Left ventricle myocardium inferior (tissue), 1 donor: ENCODE measurements around the gene ZNF414. TPM values are rescaled to one million over a fixed set of nuclear protein-coding genes. Genes with fewer than 3 reads are reported as not detected.

Experiments used
- DNase-seq: peaks from one replicate; pipeline ENCODE4 v3.0.0-alpha.2; 2020
- H3K27ac ChIP-seq: fragments of 200-600 bp; replicated peaks from 2 replicates; pipeline ENCODE4 v1.8.0; 2021
- H3K27me3 ChIP-seq: fragments of 200-600 bp; 2 replicates; pipeline ENCODE4 v1.8.0; 2021; ENCODE audit warnings: low read depth
- H3K36me3 ChIP-seq: fragments of 200-600 bp; 2 replicates; pipeline ENCODE4 v1.8.0; 2021
- H3K4me1 ChIP-seq: fragments of 200-600 bp; 2 replicates; pipeline ENCODE4 v1.8.0; 2021
- H3K4me3 ChIP-seq: fragments of 200-600 bp; 2 replicates; pipeline ENCODE4 v1.8.0; 2021; ENCODE audit warnings: mild to moderate bottlenecking, moderate library complexity
- H3K9me3 ChIP-seq: fragments of 200-600 bp; replicated peaks from 2 replicates; pipeline ENCODE4 v1.8.0; 2021
- intact Hi-C: fragments of 100-400 bp; cut with micrococcal nuclease; formaldehyde crosslinking; loops from one replicate; pipeline ENCODE4 v1.11.0; 2022
- total RNA-seq: library from RNA; stranded (reverse); fragmentation: NEBNext Ultra II Directional; extraction: Animal tissue kit (Norgen Biotek cat#: 25700); gene quantifications from one replicate; pipeline ENCODE4 v1.2.1, GENCODE V29; 2021
- TF ChIP-seq, protein P1 (sequence below): fragments of 200-600 bp; IDR thresholded peaks from 2 replicates; pipeline ENCODE4 v1.8.0; 2021; ENCODE audit warnings: antibody characterized with exemption, mild to moderate bottlenecking, borderline replicate concordance
- donor health status: DM: no; HTN: yes; CAD: no; lungs with severe emphysema.

ZNF414 gene
- total RNA-seq, 1 donor from 2014 or later: 17.0 TPM

DNA sequence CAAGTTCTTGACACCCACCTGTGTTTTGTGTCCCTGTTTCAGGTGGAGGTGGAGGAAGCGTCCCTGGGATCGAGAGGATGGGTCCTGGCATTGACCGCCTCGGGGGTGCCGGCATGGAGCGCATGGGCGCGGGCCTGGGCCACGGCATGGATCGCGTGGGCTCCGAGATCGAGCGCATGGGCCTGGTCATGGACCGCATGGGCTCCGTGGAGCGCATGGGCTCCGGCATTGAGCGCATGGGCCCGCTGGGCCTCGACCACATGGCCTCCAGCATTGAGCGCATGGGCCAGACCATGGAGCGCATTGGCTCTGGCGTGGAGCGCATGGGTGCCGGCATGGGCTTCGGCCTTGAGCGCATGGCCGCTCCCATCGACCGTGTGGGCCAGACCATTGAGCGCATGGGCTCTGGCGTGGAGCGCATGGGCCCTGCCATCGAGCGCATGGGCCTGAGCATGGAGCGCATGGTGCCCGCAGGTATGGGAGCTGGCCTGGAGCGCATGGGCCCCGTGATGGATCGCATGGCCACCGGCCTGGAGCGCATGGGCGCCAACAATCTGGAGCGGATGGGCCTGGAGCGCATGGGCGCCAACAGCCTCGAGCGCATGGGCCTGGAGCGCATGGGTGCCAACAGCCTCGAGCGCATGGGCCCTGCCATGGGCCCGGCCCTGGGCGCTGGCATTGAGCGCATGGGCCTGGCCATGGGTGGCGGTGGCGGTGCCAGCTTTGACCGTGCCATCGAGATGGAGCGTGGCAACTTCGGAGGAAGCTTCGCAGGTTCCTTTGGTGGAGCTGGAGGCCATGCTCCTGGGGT is 28.2 kb downstream of the ZNF414 start:
- Histone ChIP-seq H3K4me3 (no peak overlapping the region), H3K27ac (no peak overlapping the region), H3K4me1 (peaks cover 32% of the 10 kb centered on the region), H3K36me3 (peaks cover 71% of the 10 kb centered on the region), H3K9me3 (no peaks in the 10 kb centered on the region), H3K27me3 (no peaks in the 10 kb centered on the region)
- TF ChIP-seq, protein P1, sequence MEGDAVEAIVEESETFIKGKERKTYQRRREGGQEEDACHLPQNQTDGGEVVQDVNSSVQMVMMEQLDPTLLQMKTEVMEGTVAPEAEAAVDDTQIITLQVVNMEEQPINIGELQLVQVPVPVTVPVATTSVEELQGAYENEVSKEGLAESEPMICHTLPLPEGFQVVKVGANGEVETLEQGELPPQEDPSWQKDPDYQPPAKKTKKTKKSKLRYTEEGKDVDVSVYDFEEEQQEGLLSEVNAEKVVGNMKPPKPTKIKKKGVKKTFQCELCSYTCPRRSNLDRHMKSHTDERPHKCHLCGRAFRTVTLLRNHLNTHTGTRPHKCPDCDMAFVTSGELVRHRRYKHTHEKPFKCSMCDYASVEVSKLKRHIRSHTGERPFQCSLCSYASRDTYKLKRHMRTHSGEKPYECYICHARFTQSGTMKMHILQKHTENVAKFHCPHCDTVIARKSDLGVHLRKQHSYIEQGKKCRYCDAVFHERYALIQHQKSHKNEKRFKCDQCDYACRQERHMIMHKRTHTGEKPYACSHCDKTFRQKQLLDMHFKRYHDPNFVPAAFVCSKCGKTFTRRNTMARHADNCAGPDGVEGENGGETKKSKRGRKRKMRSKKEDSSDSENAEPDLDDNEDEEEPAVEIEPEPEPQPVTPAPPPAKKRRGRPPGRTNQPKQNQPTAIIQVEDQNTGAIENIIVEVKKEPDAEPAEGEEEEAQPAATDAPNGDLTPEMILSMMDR: no peak
- DNase-seq: no peak
- intact Hi-C loops: no loop called here

DNA sequence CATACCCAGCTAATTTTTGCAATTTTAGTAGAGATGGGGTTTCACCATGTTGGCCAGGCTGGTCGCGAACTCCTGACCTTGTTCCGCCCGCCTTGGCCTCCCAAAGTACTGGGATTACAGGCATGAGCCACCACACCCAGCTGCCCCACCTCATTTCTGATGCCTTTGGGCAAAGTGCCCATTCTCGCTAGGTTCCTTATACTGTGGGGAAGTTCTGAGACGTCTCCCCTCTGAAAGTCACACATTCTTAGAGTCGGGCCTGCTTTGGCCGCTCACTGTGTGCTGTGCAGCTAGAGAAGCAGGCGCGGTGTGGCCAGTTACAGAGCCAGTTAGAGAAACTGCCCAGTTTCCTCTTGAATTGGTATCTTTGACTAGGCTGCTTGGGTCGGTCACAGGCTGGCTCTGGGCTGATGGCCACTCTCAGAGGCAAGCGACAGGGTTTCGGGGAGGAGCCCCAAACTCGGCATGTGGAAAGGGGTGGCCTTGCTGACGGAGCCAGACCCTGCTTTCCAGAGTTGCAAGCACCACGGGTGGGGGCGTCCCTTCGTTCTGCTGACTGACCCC is 29.6 kb downstream of the ZNF414 start:
- Histone ChIP-seq H3K4me3 (no peak overlapping the region), H3K4me1 (peaks cover 40% of the 10 kb centered on the region), H3K27me3 (no peaks in the 10 kb centered on the region), H3K36me3 (peaks cover 72% of the 10 kb centered on the region), H3K9me3 (no peaks in the 10 kb centered on the region), H3K27ac (no peak overlapping the region)
- intact Hi-C loops: no loop called here
- TF ChIP-seq, protein P1: no peak
- DNase-seq: peak; percentile 46

GRCh38 chr19:8483165-8483564 is 30.8 kb downstream of the ZNF414 start:
- H3K36me3 ChIP-seq: peaks cover 65% of the 10 kb centered on the region
- TF ChIP-seq, protein P1: no peak
- DNase-seq: no peak

GRCh38 chr19:8482696-8483095 is 31.3 kb downstream of the ZNF414 start:
- Histone ChIP-seq H3K27ac (no peak overlapping the region), H3K4me1 (peaks cover 57% of the 10 kb centered on the region), H3K27me3 (no peaks in the 10 kb centered on the region), H3K4me3 (no peak overlapping the region), H3K9me3 (no peaks in the 10 kb centered on the region), H3K36me3 (peaks cover 65% of the 10 kb centered on the region)
- intact Hi-C loops: no loop called here
- TF ChIP-seq, protein P1: no peak
- no peak for DNase-seq

More at GRCh38 chr19:8483165-8483564, 30.8 kb downstream of the ZNF414 start:
- H3K27me3 ChIP-seq: no peaks in the 10 kb centered on the region
- intact Hi-C loops: no loop called here
- no peaks in the 10 kb centered on the region for H3K9me3 ChIP-seq
- H3K27ac ChIP-seq: no peak overlapping the region
- H3K4me1 ChIP-seq: peaks cover 53% of the 10 kb centered on the region
- H3K4me3 ChIP-seq: no peak overlapping the region

GRCh38 chr19:8481616-8482015 is 32.4 kb downstream of the ZNF414 start:
- no peak overlapping the region for H3K4me3 ChIP-seq
- intact Hi-C loops: no loop called here
- no peaks in the 10 kb centered on the region for H3K9me3 ChIP-seq
- H3K27ac ChIP-seq: no peak overlapping the region
- TF ChIP-seq, protein P1: no peak
- peaks cover 65% of the 10 kb centered on the region for H3K36me3 ChIP-seq
- H3K4me1 ChIP-seq: peaks cover 67% of the 10 kb centered on the region
- DNase-seq: no peak
- no peaks in the 10 kb centered on the region for H3K27me3 ChIP-seq
